NCI-H2196 treated with DMSO at 0.1 percent for 48 hours (cell line): Measurements from ENCODE around the gene TAF1B.

Source experiments
- DNase-seq: peaks from one replicate; lab custom pipeline; 2025; ENCODE audit not compliant: unreplicated experiment; lab: John Stamatoyannopoulos, UW

TAF1B gene

DNA sequence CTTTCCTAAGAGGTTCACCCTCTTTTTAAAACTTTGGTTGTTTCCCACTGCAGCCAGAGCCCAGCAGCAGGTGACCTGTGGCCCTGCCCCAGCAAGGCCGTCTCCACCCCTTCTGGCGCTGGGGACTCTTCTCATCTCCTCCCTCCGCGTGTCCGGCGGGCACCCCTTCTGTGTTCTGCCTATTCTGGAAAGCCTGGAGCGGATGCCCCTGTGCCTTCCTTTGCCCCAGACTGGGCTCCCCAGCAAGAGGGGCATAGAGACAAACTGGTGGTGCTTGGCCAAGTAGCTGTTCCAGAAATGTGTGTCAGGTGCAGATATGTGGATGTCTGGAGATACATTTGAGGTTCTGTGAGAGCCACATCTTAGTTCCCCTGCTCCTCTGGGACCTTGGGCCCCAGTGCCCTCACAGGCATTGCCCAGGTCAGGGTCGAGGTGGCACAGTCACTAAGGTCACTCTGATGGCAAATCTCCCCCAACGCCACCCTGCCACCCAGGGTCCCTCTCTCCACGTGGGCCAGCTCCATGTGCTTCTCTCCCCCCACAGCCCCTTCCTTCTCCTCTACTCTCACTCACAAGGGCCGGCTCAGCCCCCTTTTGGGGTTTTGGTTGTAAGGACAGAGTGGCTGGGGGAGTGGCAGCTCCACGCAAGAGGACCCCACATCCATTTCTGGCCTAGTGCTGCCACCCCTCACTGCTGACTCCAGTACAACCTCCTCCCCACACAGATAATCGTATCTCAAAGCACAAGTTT lies 35.5 kb upstream of the TAF1B start:
- no peak for DNase-seq

DNA sequence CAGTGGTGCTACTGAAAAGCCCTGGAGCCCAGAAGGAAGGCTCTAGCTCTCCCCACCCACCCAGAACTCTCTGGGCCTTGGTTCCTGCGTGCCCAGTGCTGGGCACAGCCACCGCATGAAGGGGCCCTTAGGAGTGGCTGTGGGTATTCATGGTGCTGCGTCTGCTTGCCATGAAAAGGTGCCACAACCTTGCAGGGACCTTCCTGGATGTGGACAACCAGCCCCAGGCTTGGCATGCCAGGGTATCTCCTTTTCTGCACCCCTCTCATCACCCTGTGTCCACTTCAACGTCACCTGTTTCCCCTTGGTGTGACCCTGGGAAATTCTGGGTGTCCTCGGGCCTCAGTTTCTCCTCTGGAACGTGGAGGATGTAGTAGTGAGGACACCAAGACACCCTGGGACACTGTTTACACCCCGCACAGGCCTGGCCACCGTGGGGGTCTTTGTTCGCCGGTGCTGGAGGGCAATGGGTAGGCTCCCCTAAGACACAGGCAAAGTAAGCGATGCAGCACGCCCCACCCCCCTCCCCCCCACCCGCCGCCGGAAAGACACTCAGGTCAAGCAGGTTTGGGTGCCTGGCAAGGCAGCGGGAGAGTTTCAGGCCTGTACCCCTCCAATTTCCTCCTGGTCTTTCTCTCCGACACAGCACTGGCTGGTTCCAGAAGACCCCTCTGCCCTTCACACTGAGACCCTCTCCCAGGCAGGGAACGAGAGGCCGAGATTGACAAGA lies 34.8 kb upstream of the TAF1B start:
- no peak for DNase-seq

DNA sequence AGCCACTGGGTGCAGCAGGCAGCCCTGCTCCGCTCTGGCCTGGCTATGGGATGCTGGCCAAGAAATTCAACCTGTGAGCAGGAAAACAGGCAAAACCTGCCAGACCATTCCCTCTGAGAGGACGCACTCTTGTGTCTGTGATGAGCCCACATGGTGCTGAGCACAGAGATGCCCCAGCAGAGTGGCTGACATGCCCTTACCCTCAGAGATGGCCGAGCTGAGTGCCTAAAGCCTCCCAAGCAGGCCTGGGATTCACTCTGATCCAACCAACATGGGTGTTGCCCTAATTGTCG lies 34.3 kb upstream of the TAF1B start:
- DNase-seq, result no peak

DNA sequence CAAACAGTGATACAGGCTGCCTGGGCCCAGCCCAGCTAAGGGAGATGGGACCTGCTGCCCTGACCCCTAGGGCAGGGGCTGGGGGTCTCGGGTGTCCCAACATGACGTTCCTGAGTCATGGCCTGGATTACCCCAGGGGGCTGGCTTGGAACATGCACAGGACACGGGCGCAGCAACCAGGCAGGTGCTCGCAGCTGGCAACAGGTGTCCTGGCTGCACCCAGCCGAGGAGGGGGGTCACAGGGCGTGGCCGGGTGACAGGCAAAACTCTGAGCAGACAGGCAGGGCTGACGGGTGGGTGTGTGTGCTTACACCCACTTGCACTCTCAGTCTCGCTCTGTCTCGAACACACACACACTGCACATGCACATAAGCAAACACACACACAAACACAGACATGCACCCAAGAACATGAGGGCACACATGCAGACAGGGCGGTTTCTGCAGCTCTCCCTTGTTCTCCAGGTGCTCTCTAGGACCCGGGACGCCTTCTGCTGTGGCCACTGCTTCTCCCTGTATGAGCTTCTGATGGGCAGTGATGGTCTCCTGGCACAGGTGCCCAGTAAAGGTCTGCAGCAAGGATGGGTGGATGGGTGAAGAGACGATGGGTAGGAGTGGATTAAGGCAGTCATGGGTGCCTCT lies 33.7 kb upstream of the TAF1B start:
- no peak for DNase-seq

DNA sequence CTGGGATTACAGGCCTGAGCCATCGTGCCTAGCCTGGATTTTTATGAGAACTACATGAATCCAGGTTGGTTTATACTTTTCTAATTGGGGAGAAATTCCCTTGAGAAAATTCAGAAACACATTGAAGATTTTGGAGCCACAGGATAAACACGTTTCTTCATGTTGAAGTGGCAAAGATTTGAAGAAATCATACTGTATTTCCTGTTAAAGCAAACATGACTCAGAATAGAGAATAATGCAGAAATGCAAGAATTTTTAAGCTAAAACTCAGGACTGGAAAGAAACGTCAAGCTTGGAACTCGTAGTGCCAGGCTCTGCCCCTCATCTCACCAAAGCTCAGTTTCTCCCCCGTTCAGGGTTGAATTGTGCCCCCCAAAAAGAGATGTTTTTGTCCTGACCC lies 32.1 kb upstream of the TAF1B start:
- DNase-seq, result no peak

DNA sequence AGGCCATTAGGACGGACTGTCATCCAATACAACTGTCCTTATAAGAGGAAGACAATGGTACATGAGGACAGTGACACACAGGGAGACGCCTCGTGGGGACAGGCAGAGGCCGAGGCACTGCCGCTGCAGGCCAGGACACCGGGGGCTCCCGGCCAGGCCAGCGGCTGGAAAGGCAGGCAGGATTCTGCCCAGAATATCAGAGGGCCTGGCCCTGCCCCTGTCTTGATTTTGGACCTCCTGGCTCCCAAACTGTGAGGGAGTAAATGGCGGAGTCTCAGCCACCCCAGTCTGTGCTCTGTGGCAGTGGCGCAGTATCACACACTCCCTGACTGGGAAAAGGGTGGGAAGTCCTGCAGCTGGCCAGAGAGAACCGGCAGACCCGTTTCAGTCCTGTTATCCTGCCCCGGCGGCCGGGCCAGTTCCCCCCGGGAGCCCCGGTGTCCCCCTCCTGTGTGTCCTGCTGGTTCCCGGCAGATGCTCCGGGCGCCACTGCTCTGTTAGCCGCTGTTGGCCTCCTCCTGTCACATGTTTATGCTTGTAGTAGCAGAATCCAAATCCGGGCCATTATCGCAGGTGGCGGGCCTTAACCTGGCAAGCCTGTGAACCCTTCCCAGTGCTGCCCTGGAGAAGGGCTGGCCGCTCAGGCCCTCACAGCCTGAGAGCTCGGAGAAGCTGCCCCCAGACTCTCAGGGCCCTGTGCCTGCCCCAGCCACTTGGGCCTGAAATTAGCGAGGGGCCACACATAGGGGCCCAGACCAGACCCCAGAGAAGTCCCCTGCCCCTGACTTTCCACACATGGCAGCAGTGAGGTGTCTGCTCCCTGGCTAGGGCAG lies 31.4 kb upstream of the TAF1B start:
- no peak for DNase-seq

DNA sequence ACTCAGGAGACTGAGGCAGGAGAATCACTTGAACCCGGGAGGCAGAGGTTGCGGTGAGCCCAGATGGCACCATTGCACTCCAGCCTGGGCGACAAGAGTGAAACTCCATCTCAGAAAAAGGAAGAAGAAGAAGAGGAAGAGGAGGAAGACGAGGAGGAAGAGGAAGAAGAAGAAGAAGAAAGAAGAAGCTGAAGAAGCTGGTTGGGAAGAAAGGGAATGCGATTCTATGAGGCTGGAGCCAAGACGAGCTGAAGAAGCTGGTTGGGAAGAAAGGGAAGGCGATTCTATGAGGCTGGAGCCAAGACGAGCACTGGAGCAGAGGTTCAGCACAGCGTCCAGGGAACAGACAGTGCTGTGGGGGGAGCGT lies 30.3 kb upstream of the TAF1B start:
- no peak for DNase-seq

DNA sequence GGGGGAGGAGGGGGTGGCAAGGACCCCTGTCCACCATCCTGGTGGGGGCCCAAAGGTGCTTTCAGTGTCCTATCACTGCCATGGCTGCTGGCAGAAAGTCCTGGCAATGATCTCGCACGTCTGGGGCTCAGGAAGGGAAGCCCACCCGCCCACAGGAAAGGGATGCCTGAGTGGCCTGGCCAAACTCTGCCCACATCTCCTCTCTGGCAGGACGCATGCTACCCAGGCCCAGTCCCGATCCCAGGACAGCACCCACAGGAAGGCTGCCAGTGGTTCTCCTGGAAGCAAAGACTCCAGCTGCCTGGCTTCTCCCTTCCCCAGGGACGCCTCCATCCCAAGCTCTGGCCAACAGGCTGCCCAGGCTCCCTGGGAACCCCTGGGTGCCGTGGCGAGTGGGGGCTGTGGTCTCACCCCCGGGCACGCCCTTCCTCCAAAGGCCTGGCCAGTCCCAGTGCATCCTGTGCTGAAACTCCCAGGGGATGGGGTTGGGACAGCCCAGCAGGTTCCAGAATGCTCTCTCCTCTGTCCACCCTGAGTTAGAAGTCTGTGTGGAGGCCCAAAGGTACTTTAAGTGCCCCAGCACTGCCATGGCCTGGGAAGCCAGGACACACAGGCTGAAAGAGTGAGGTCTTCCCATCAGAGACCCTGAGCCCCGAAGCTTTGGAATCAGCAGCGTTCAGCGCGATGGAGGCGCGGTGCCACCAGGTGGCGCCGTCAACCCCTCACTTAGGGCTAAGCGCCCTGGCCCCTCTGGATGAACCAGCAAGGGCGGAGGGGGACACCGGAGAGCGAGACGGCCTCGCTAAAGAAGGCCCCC lies 29.8 kb upstream of the TAF1B start:
- DNase-seq, result peak; percentile 11

DNA sequence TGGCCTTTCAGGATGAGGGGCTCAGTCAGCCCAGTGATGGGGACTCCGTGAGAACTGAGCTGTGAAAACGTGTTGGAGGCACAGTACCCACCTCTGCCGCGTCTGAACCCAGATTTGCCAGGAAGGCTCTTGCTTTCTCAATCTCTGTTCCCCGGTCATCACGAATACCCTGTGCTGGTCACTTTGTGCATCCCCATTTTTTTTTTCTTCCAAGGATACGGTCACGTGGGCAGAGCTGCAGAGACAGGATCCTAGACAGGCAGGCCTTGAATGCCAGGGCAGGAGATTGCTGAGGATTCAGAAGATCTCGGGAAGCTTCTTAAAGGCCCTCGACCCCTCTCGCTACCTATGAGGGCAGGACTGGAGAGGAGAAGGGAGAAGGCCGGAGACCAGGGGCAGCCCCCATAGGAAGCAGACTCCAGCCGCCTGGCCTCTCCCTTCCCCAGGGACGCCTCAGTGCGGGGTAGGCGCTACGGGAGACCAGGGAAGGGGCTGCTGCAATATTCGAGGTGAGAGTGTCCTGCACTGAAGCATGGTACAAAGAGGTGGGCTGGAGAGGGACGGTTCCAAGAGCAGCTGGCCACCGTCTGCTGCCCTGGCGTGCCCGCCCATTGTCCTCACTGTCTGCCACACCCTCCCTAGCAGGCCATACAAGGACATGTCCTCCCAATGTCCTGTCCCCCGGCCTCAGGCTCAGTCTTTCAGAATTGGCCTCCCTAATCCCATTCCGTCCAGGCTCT lies 29.0 kb upstream of the TAF1B start:
- no peak for DNase-seq

DNA sequence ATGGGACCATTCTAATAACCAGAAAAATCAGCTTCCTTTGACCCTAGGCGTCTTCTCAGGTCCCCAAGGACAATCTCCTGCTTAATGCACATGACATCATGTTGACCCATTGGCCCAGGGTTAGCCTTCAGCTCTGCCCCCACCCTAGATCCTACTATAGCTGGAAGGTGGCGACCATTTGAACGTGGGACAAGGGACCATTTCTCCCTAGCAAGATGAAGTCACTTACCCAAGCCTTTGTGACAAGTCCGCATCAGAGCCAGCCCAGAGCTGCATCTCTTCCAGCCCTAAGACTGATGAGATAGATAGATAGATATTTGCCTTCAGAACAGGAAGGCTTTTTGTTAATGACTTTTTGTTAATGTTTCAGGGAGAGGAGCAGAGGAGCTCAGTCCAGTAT lies 28.2 kb upstream of the TAF1B start:
- no peak for DNase-seq

DNA sequence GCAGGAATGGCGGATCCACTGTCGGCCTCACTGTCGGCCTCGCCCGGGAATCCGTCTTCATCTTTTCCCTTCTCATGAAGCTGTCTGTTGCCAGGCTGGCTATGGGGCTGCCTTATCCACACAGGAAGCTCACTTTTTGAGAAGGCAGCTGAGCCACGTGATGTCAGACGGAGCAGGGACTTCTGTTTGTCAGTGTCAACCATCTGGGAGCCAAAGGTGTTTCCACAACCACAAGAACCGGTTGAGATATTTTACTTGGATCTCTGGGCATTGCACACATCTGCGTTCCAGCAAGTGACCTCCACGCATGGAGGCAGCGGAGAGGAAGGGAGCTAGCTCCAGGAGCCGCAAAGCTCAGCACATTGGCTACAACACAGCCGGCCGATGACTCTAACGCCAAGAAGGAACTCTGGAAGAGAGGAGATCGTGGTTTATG lies 27.4 kb upstream of the TAF1B start:
- no peak for DNase-seq

DNA sequence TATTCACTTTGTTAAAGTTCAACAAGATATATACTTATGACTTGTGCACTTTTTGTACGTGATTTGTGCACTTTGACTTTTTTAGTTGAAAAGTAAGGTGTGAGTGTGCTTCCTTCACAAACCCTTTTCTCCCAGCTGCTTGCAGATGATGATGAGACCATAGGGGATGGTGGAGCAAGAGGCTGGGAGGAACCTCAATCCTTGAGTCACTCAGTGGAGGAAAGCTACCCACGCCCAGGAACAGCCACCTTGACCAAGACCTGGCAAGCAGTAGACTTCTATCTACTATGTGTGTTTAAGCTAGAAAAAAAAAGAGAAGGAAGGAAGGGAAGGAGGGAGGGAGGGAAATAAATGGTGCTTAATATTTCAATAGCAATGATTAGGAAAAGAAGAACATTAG lies 25.2 kb upstream of the TAF1B start:
- DNase-seq, result no peak

DNA sequence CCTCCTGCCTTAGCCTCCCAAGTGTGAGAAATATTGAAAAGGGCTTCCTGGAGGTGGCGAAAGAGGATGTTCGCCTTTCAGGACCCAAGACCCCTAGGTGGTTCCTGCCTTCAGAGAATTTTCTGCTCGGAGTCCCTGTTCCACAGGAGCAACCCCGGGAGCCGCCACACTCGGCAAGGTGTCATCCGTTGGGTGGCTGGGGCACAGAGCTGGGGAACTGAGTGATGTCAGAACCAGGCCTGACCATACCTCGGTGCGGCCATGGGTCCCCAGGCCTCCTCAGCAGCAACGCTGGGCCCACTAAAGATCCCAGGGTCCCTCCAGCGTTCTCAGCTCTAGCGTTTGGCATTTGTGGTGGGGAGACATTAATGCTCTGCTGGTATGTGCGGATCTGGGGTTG lies 23.7 kb upstream of the TAF1B start:
- DNase-seq, result no peak

DNA sequence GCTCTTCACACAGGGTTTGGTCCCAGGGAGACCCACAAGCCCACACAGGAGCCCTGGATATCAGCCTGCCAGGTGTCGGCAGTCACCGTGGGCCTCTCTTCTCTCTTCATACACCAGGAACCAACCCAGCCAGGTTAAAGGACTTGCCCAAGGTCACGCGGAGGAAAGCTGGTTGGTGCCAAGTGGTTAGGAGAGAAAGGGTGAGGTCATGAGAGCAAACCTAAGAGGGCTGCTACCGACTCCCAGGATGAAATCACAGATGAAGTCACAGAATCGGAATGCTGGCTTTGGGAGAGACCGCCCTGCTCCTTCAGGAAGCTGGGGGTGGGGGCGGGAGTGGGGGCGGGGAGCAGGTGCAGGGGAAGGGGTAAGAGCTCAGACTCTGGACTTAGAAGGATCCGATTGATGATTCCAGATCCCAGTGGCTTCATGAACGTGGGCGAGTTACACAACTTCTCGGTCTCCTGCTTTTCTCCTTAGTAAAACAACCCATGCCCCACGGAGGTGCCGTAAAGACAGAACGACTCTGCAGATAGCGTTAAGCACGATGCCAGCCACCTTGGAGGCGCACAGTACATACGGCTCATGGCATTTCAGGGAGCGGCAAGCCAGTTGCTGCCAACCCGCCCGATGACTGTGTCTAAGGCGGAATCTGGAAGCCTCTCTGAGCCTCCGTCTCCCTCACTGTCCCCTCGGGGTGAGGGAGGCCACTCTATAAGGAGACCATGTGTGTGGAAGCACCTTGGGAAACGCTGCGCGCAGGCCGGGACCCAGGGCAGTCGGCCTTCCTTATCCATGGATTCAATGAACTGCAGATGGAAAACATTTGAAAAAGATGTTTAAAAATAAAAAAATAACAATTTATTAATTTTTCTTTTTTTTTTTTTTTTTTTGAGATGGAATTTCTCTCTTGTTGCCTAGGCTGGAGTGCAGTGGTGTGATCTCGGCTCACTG lies 23.0 kb upstream of the TAF1B start:
- no peak for DNase-seq

DNA sequence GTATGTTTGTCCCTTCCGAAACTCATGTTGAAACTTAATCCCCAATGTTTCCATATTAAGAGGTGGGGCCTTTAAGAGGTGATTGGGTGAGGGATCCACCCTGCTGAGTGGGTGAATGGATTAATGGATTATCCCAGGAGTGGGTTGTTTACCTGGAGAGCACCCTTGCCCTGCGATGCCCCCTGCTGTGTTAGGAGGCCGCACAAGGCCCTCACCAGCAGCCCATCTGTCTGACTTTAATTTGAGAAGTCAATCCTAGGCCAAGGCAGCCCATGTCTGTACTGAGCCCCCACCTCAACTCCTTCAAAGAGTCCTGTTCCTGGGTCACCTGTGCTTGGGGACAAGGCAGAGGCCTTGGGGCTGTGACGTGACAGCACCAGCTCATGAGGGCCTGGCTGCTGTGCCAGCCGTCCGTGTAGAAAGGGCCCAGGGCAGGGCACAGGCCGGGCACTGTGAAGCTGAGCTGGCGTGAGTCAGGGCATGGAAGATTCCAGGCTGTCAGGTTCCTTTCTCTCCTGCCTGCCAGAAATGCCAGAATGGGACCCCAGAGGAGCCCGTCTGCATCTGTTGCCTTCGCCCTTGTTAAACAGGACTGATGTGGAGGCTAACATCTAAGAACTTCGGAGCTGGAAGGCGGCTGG lies 21.3 kb upstream of the TAF1B start:
- DNase-seq, result no peak

DNA sequence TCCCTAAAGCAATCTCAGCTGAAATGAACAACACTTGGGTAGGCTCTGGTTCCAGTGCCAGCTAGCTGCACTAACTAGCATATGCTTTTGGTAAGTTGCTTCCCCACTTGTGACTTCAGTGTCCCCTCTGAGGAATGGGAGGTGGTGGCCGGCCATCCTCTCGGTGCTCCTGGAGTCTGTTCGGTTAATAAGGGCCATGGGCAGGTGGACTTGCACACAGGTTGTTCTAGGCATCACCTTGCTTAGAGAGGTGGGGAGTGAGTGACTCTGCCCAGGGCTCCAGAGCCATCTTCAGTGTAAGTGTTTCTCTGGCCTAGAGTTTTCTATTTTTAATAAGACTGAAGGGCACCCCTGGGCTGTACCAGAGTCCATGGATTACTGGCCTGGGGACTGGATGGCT lies 18.8 kb upstream of the TAF1B start:
- DNase-seq, result no peak

DNA sequence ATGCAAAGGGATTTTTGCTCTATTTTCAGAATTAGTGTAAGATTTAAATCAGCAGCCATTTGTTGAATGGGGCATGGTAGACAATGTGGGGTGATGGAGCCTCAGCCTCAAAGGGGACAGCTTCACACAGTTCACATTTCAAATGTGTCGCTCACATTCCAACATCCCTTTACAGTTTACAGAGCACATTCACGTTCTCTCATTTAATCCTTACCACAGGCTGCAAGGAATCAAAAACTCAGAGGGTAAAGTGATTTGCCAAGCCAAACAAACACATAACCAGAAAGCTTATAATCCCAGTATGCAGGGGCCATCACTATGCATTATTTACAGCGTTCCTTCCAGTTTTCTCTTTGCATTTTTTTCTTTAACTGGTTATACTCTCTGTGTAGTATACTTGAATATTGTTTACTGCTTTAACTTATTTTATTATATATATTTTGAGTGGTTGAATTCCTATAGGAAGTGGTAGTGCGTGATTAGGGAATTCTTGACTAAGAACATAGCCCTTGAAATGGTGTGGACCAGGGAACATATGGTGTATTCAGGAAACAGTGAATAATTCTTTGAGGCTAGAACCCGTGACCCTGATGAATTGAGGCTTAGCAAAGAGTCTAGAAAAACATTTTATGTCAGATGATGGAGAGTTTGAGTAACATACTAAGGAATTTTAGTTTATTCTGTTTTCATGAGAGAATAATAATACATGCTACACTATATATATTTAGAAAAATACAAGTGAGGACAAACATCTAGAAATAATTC lies 18.1 kb upstream of the TAF1B start:
- no peak for DNase-seq

DNA sequence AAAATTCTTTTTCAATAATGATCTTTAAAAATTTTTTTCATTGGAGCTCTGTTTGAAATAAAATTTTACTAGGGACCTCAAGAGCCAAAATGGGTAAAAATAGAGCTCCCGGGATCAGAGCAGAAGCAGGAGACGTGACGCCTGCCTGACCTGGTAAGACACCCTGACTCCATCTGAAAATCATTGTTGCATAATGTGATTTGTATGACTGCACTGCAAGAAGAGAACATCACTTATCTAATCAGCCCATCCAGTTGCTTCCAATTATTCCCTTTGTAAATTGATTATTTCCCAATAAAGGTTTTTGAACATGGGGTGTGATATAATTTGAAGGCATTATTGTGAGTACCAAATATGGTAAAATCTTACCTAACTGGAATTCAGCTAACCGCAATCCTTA lies 17.1 kb upstream of the TAF1B start:
- no peak for DNase-seq
